Pancreas (tissue), 10 donors: ENCODE data around the gene SCN3A. TPM values are rescaled to one million over a fixed set of nuclear protein-coding genes. Genes with fewer than 3 reads are reported as not detected.

Source experiments
- ATAC-seq, 4 donors: fragments of 200-7000 bp; cut with Tn5 transposase; one replicate each; pipeline versions ENCODE4 v1.8.0 to v1.9.1; 2020; ENCODE audit warnings: mild to moderate bottlenecking in 4 of 4, moderate library complexity in 4 of 4
- DNase-seq, 6 donors: peaks; one replicate each; pipeline ENCODE4 v3.0.0-alpha.2; 2020
- FAIRE-seq: peaks from 2 replicates; lab custom pipeline; 2012; peaks lifted over from hg19 to GRCh38; lab: Jason Lieb, UNC
- H3K27ac ChIP-seq, 4 donors: fragments of 200-600 bp; sonication (generic); 1 replicate in 3 of 4; 2 replicates in 1 of 4; pipeline versions ENCODE4 v1.5.0 to v1.8.0; 2020
- H3K27me3 ChIP-seq, 4 donors: fragments of 200-600 bp; one replicate each; pipeline ENCODE4 v1.8.0; 2021
- H3K36me3 ChIP-seq, 3 donors: fragments of 200-600 bp; sonication (generic) in 1 of 3; one replicate each; pipeline versions ENCODE4 v1.5.0 to v1.8.0; 2020 to 2021
- H3K4me1 ChIP-seq, 3 donors: fragments of 200-600 bp; one replicate each; pipeline ENCODE4 v1.8.0; 2021
- H3K4me3 ChIP-seq, 4 donors: fragments of 200-600 bp; sonication (generic) in 2 of 4; one replicate each; pipeline versions ENCODE4 v1.5.0 to v1.8.0; 2020 to 2021
- H3K9me3 ChIP-seq, 4 donors: fragments of 200-600 bp; one replicate each; pipeline ENCODE4 v1.8.0; 2021
- CTCF ChIP-seq, 4 donors: fragments of 200-600 bp; sonication (generic) in 3 of 4; IDR thresholded peaks; one replicate each; pipeline versions ENCODE4 v1.5.0 to v1.8.0; 2021; ENCODE audit warnings: antibody characterized with exemption in 4 of 4
- WGBS, 2 donors: extraction: QIAGEN DNeasy Blood & Tissue Kit; methylation state at CpG; one replicate each; pipeline ENCODE4 v1.1.7; 2013; 5-methylcytosine and 5-hydroxymethylcytosine counted together
- intact Hi-C, 3 donors: fragments of 100-400 bp; cut with DNase I; formaldehyde crosslinking; loops; one replicate each; pipeline versions ENCODE4 v1.11.1 to v1.14.2; 2022
- polyA plus RNA-seq, 2 donors: library from polyadenylated mRNA; stranded (reverse); fragments of 200-250 nt; gene quantifications; one replicate each; pipeline ENCODE4 v1.2.3, GENCODE V29; 2013
- total RNA-seq, 6 donors: library from RNA; stranded (reverse); fragmentation: NEBNext Ultra II Directional in 4 of 6; extraction: Animal tissue kit (Norgen Biotek cat#: 25700) in 4 of 6; gene quantifications; one replicate each; pipeline versions ENCODE4 v1.2.1 to v1.2.4, GENCODE V29; 2021 to 2023
- donor health status: healthy with polysubstance abuse.
- donor health status: DM: no; HTN: no; CAD: no; lungs with moderate emphysema.
- donor health status: DM: no; HTN: no; CAD: no.
- donor health status: control.
- donor health status: control.
- donor health status: Bipolar disorder and iron deficiency.
- donor health status: DM: yes; HTN: yes; CAD: no.
- donor health status: DM: no; HTN: no; CAD: no.
- donor health status: DM: no; HTN: no; CAD: no.
- donor health status: DM: yes; HTN: yes; CAD: no.

The SCN3A gene
- total and polyA plus RNA-seq, 8 donors: 0.08 to 1.2 (median 0.38) TPM

- intact Hi-C loops: no loop called here
- no peak overlapping the region for H3K4me3 ChIP-seq
- no peak for FAIRE-seq
- H3K36me3 ChIP-seq: no peaks in the 10 kb centered on the region
- no peak for TF ChIP-seq CTCF (IDR thresholded peaks at IDR 0.05)
- no peak for ATAC-seq
- H3K4me1 ChIP-seq: no peaks in the 10 kb centered on the region
- DNase-seq: no peak
- no peaks in the 10 kb centered on the region for H3K9me3 ChIP-seq
- WGBS, 2 donors: 82 to 95% methylated on average over 1 of the region's 1 CpG
- no peaks in the 10 kb centered on the region for H3K27me3 ChIP-seq
- H3K27ac ChIP-seq: no peak overlapping the region
Observed at GRCh38 chr2:165069151-165069550, 134.7 kb downstream of the SCN3A start.

DNA sequence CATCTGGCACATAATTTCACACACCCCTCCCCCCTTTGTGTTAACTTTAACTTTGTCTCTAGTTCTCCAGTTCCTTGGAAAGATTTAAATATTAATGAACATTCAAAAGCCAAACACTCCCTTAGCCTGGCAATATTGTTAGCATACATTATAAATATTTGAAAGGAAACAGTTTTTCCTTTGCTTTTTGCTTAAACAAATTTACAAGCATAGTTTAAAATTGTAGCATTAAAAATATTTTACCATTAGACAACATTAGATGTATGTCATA lies 135.4 kb downstream of the SCN3A start:
- no peak for TF ChIP-seq CTCF (IDR thresholded peaks at IDR 0.05)
- H3K27ac ChIP-seq: no peak overlapping the region
- intact Hi-C loops: no loop called here
- no peak for FAIRE-seq
- H3K27me3 ChIP-seq: no peaks in the 10 kb centered on the region
- no peak for DNase-seq
- no peaks in the 10 kb centered on the region for H3K4me1 ChIP-seq
- H3K36me3 ChIP-seq: no peaks in the 10 kb centered on the region
- no peak overlapping the region for H3K4me3 ChIP-seq
- no peak for ATAC-seq
- H3K9me3 ChIP-seq: no peaks in the 10 kb centered on the region

DNA sequence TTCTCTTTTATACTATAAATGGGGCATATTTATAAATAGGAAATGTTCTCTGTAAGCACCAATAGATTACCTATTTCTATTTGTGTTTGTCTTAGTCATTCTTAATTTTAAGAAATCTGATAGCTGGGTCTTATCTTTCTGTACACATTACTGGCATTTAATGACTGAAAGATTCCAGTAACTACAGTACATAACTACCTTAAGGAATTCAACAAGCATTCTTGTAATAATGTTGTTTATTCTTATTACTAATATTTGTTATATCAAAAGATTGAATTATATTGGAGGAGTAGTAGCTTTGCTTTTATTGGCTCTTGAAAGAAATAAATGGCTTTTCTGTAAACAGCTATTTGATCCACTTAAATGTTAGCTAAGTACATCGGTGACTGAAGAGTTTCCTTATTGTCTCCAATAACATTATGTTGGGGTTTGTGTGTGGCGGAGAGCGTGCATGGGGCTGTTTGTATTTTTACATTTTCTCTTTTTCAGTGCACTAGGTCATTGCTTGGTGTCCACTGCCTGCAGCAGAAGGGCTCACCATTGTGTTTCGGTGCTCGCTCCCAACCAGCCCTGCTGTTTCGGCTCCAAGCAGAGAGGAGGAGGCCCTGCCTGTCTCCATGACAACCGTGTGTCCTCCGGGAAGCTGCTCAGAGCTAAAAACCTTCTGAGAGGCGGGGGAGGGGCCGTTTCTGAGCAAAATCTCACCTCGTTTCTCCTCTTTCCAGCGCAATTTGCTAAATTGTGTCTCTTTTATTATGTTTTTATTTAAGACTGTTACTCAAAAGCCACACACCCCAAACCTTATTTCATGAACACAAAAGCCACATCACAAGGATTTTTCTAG lies 136.0 kb downstream of the SCN3A start:
- TF ChIP-seq CTCF (IDR thresholded peaks at IDR 0.05): no peak
- Histone ChIP-seq H3K27ac (no peak overlapping the region), H3K4me3 (no peak overlapping the region), H3K27me3 (no peaks in the 10 kb centered on the region), H3K4me1 (no peaks in the 10 kb centered on the region), H3K9me3 (no peaks in the 10 kb centered on the region), H3K36me3 (no peaks in the 10 kb centered on the region)
- WGBS, 2 donors: 16% methylated on average over 12 of the region's 12 CpGs
- ATAC-seq (peak; percentile 28 to 94 (median 90)), FAIRE-seq (no peak), DNase-seq (peak in 5 of 6 donors; percentile 12 to 61 (median 29))
- intact Hi-C loops: no loop called here

DNA sequence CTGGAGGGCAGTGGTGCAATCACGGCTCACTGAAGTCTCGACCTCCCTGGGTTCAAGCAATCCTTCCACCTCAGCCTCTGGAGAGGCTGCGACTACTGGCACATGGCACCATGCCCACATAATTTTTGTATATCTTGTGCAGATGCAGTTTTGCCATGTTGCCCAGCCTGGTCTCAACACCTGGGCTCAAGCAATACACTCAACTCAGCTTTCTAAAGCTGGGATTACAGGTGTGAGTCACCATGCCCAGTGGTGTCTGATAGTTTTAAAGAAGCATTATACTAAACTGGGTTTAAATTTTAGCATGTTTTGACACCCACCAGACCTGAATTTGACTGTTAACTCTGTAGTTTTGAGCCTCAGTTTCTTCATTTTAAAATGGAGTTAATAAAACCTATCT lies 139.1 kb downstream of the SCN3A start:
- ATAC-seq (no peak), FAIRE-seq (no peak), DNase-seq (no peak)
- WGBS, 2 donors: 74 to 87% methylated on average over 3 of the region's 3 CpGs
- H3K27me3 ChIP-seq: no peaks in the 10 kb centered on the region
- no peak for TF ChIP-seq CTCF (IDR thresholded peaks at IDR 0.05)
- H3K9me3 ChIP-seq: no peaks in the 10 kb centered on the region
- no peaks in the 10 kb centered on the region for H3K4me1 ChIP-seq
- no peak overlapping the region for H3K27ac ChIP-seq
- H3K4me3 ChIP-seq: no peak overlapping the region
- intact Hi-C loops: no loop called here
- H3K36me3 ChIP-seq: no peaks in the 10 kb centered on the region

GRCh38 chr2:165060411-165060810 lies 143.4 kb downstream of the SCN3A start:
- H3K4me1 ChIP-seq: peaks cover 0 to 2% (median 2%) of the 10 kb centered on the region in 3 donors
- ATAC-seq (no peak), FAIRE-seq (no peak), DNase-seq (no peak)
- intact Hi-C loops: no loop called here
- no peak overlapping the region for H3K27ac ChIP-seq
- H3K9me3 ChIP-seq: no peaks in the 10 kb centered on the region
- no peak overlapping the region for H3K4me3 ChIP-seq
- no peaks in the 10 kb centered on the region for H3K27me3 ChIP-seq
- H3K36me3 ChIP-seq: no peaks in the 10 kb centered on the region
- no peak for TF ChIP-seq CTCF (IDR thresholded peaks at IDR 0.05)
- WGBS, 2 donors: 51 to 71% methylated on average over 2 of the region's 2 CpGs
